ENCODE data around the gene HEATR3.

HEATR3 gene

DNA sequence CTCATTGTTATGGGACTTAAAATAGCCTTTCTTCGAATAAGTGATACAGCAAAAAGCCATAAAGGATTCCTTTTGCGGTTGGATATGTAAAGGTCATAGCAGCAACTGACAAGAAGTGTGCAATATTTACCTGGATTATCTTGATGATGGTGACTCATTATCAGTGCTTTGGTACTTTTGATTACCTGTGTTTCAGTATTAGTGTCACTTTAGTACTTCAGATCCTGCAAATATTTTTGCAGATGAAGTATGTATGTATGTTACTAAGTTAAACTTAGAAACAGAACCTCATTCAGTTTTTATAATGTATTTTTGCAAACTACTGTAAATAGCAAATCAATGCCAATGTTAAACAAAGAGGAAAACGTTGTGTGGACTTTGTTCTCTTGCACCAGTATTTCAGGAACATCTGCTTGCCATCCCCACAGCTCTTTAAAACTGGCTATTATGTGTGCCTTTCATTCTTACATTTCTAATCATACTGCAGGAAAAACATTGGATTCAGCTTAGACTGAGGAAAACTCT is 30.2 kb upstream of the HEATR3 start:
- TF ChIP-seq SPI1 (IDR thresholded peaks at IDR 0.05; ENCODE audit: low read depth, low read length) (no peak), TAF1 (IDR thresholded peaks at IDR 0.05; ENCODE audit: low read depth, low read length) (no peak), PAX5 (IDR thresholded peaks at IDR 0.05; ENCODE audit: insufficient read depth, low read length, severe bottlenecking) (no peak), POLR2A (IDR thresholded peaks at IDR 0.05; ENCODE audit: low read depth, low read length) (no peak), POU2F2 (IDR thresholded peaks at IDR 0.05; ENCODE audit: low read depth, low read length) (no peak), POLR2AphosphoS5 (IDR thresholded peaks at IDR 0.05; ENCODE audit: low read depth, low read length) (no peak)
- FAIRE-seq = no peak
- no peak for DNase-seq (ENCODE audit: insufficient read length, low spot score)

DNA sequence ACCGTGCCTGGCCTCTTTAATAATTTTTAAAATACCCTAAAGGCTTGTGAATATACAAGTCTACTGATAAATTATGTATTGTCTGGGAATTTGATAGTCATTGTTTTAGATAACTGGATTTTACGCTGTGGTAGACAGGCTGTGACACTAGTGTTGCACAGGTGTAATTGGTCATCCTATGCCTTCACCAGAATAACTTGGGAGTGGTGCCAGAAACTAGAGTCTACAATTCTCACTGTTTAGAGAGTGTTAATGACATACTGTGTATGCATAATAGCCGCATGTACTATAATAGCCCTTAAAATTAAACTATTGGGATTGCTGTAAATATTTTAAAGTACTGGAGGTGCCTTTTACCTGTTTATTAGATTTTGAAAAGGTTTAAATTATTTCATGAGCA is 29.3 kb upstream of the HEATR3 start:
- no peak for DNase-seq (ENCODE audit: insufficient read length, low spot score)
- TF ChIP-seq TAF1 (IDR thresholded peaks at IDR 0.05; ENCODE audit: low read depth, low read length) (no peak), SPI1 (IDR thresholded peaks at IDR 0.05; ENCODE audit: low read depth, low read length) (no peak), PAX5 (IDR thresholded peaks at IDR 0.05; ENCODE audit: insufficient read depth, low read length, severe bottlenecking) (no peak), POLR2AphosphoS5 (IDR thresholded peaks at IDR 0.05; ENCODE audit: low read depth, low read length) (no peak), POLR2A (IDR thresholded peaks at IDR 0.05; ENCODE audit: low read depth, low read length) (no peak), POU2F2 (IDR thresholded peaks at IDR 0.05; ENCODE audit: low read depth, low read length) (no peak)
- FAIRE-seq = no peak

GRCh38 chr16:50037662-50038220 is 28.0 kb upstream of the HEATR3 start:
- FAIRE-seq = no peak
- no peak for DNase-seq (ENCODE audit: insufficient read length, low spot score)
- TF ChIP-seq POU2F2 (IDR thresholded peaks at IDR 0.05; ENCODE audit: low read depth, low read length) (no peak), PAX5 (IDR thresholded peaks at IDR 0.05; ENCODE audit: insufficient read depth, low read length, severe bottlenecking) (no peak), SPI1 (IDR thresholded peaks at IDR 0.05; ENCODE audit: low read depth, low read length) (no peak), TAF1 (IDR thresholded peaks at IDR 0.05; ENCODE audit: low read depth, low read length) (no peak), POLR2A (IDR thresholded peaks at IDR 0.05; ENCODE audit: low read depth, low read length) (no peak), POLR2AphosphoS5 (IDR thresholded peaks at IDR 0.05; ENCODE audit: low read depth, low read length) (no peak)

GRCh38 chr16:50038286-50038685 is 27.5 kb upstream of the HEATR3 start:
- no peak for DNase-seq (ENCODE audit: insufficient read length, low spot score)
- TF ChIP-seq PAX5 (IDR thresholded peaks at IDR 0.05; ENCODE audit: insufficient read depth, low read length, severe bottlenecking) = no peak
- no peak for TF ChIP-seq POU2F2 (IDR thresholded peaks at IDR 0.05; ENCODE audit: low read depth, low read length)
- no peak for TF ChIP-seq TAF1 (IDR thresholded peaks at IDR 0.05; ENCODE audit: low read depth, low read length)
- TF ChIP-seq POLR2A (IDR thresholded peaks at IDR 0.05; ENCODE audit: low read depth, low read length) = no peak
- no peak for TF ChIP-seq POLR2AphosphoS5 (IDR thresholded peaks at IDR 0.05; ENCODE audit: low read depth, low read length)
- TF ChIP-seq SPI1 (IDR thresholded peaks at IDR 0.05; ENCODE audit: low read depth, low read length) = no peak
- no peak for FAIRE-seq

DNA sequence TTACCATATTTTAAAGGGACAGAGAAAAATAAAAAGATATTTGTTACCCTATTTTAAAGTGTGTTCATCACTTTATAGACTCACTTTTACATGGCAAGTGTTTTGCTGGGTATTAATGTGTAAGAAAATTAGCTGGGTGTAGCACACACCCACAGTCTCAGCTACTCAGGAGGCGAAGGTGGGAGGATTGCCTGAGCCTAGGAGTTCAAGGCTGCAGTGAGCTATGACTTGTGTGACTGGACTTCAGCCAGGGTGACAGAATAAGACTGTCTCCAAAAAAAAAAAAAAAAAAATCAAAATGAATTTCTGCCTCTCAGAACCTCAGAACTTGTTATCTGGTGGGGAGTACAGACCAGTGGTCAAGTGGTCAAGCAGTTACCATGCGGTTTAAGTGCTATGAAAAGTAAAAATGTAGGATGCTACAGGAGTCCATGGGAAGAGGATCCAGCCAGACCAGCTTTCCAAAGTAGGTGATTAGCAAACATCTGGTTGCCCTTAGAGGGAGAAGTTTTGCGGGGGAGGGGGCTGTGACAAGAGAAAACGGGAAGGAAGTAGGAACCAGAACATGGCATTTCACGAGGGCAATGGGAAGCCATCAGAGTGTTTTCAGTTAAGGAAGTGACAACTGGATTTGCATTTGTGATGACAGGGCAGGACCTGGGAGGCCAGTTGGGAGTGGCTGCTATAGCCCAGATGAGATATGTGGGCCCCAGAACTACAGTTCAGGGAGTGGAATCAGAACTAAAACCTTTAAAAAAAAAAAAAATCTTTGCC is 26.8 kb upstream of the HEATR3 start:
- no peak; the same call in 1 of the 2 replicates for TF ChIP-seq POU2F2 (IDR thresholded peaks at IDR 0.05; ENCODE audit: low read depth, low read length)
- no peak for TF ChIP-seq PAX5 (IDR thresholded peaks at IDR 0.05; ENCODE audit: insufficient read depth, low read length, severe bottlenecking)
- TF ChIP-seq POLR2A (IDR thresholded peaks at IDR 0.05; ENCODE audit: low read depth, low read length) = no peak
- TF ChIP-seq SPI1 (IDR thresholded peaks at IDR 0.05; ENCODE audit: low read depth, low read length) = 0 out of 2 replicates have a peak, but pooled peaks have one; percentile 35
- DNase-seq (ENCODE audit: insufficient read length, low spot score) (no peak), FAIRE-seq (no peak)

GRCh38 chr16:50040018-50040417 is 25.8 kb upstream of the HEATR3 start:
- FAIRE-seq (no peak), DNase-seq (ENCODE audit: insufficient read length, low spot score) (no peak)
- no peak for TF ChIP-seq POU2F2 (IDR thresholded peaks at IDR 0.05; ENCODE audit: low read depth, low read length)
- TF ChIP-seq POLR2A (IDR thresholded peaks at IDR 0.05; ENCODE audit: low read depth, low read length) = no peak
- no peak for TF ChIP-seq PAX5 (IDR thresholded peaks at IDR 0.05; ENCODE audit: insufficient read depth, low read length, severe bottlenecking)
- TF ChIP-seq TAF1 (IDR thresholded peaks at IDR 0.05; ENCODE audit: low read depth, low read length) = no peak
- no peak for TF ChIP-seq SPI1 (IDR thresholded peaks at IDR 0.05; ENCODE audit: low read depth, low read length)
- no peak for TF ChIP-seq POLR2AphosphoS5 (IDR thresholded peaks at IDR 0.05; ENCODE audit: low read depth, low read length)

DNA sequence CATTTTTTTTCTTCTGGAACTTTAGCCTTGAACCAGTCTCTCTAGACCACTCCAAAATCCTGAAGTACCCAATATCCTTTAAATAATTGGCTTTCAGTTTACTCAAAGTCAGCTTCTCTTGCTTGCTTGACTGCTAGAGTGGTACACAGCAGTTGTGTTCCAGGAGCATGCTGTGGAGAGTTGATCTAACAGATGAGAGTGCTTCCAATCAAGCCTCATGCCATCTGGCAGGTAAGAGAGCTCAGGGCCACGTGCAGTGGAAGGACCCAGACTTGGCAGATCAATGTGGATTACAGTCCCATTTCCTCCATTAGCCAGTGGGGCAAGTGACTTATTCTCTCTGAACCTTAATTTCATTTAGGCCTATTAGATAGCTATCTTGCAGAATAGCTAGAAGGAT is 25.1 kb upstream of the HEATR3 start:
- DNase-seq (ENCODE audit: insufficient read length, low spot score) = no peak
- TF ChIP-seq POLR2AphosphoS5 (IDR thresholded peaks at IDR 0.05; ENCODE audit: low read depth, low read length) (no peak), TAF1 (IDR thresholded peaks at IDR 0.05; ENCODE audit: low read depth, low read length) (no peak), SPI1 (IDR thresholded peaks at IDR 0.05; ENCODE audit: low read depth, low read length) (no peak), POU2F2 (IDR thresholded peaks at IDR 0.05; ENCODE audit: low read depth, low read length) (no peak), PAX5 (IDR thresholded peaks at IDR 0.05; ENCODE audit: insufficient read depth, low read length, severe bottlenecking) (no peak), POLR2A (IDR thresholded peaks at IDR 0.05; ENCODE audit: low read depth, low read length) (no peak)

GRCh38 chr16:50043358-50043757 is 22.4 kb upstream of the HEATR3 start:
- TF ChIP-seq TAF1 (IDR thresholded peaks at IDR 0.05; ENCODE audit: low read depth, low read length) (no peak), POLR2AphosphoS5 (IDR thresholded peaks at IDR 0.05; ENCODE audit: low read depth, low read length) (no peak), POU2F2 (IDR thresholded peaks at IDR 0.05; ENCODE audit: low read depth, low read length) (no peak), SPI1 (IDR thresholded peaks at IDR 0.05; ENCODE audit: low read depth, low read length) (no peak), POLR2A (IDR thresholded peaks at IDR 0.05; ENCODE audit: low read depth, low read length) (no peak), PAX5 (IDR thresholded peaks at IDR 0.05; ENCODE audit: insufficient read depth, low read length, severe bottlenecking) (no peak)
- FAIRE-seq (no peak), DNase-seq (ENCODE audit: insufficient read length, low spot score) (no peak)

More for the DNA sequence above, 25.1 kb upstream of the HEATR3 start:
- no peak for FAIRE-seq

GRCh38 chr16:50045412-50045811 is 20.4 kb upstream of the HEATR3 start:
- no peak for DNase-seq (ENCODE audit: insufficient read length, low spot score)
- TF ChIP-seq TAF1 (IDR thresholded peaks at IDR 0.05; ENCODE audit: low read depth, low read length) (no peak), POLR2AphosphoS5 (IDR thresholded peaks at IDR 0.05; ENCODE audit: low read depth, low read length) (no peak)
- no peak for FAIRE-seq

Measured in GM12891 (cell line).